H9 (cell line): Measurements from ENCODE around the gene DAB1. TPM values are rescaled to one million over a fixed set of nuclear protein-coding genes. Genes with fewer than 3 reads are reported as not detected.

Experiments
- DNase-seq: peaks from one replicate; pipeline ENCODE4 v3.0.0-alpha.2; 2017
- H2AFZ ChIP-seq: one replicate; pipeline ENCODE4 v1.6.1; 2013; ENCODE audit warnings: mild to moderate bottlenecking, low read length, control low read depth, moderate library complexity
- H2AK5ac ChIP-seq: 2 replicates; pipeline ENCODE4 v1.6.1; 2013; ENCODE audit warnings: low read length, control low read depth, mixed read lengths; ENCODE audit not compliant: insufficient read length
- H2BK120ac ChIP-seq: one replicate; pipeline ENCODE4 v1.6.1; 2013; ENCODE audit warnings: low read depth, mild to moderate bottlenecking, low read length, control low read depth, inconsistent platforms; ENCODE audit not compliant: poor library complexity, severe bottlenecking
- H2BK12ac ChIP-seq: 2 replicates; pipeline ENCODE4 v1.6.1; 2013; ENCODE audit warnings: low read length, control low read depth, mixed read lengths, low read depth; ENCODE audit not compliant: insufficient read length
- H2BK15ac ChIP-seq: 2 replicates; pipeline ENCODE4 v1.6.1; 2013; ENCODE audit warnings: low read depth, low read length, control low read depth
- H2BK20ac ChIP-seq: one replicate; pipeline ENCODE4 v1.6.1; 2013; ENCODE audit warnings: low read depth, mild to moderate bottlenecking, low read length, control low read depth, inconsistent platforms; ENCODE audit not compliant: poor library complexity, severe bottlenecking
- H2BK5ac ChIP-seq: 2 replicates; pipeline ENCODE4 v1.6.1; 2013; ENCODE audit warnings: low read length, control low read depth, mixed read lengths; ENCODE audit not compliant: insufficient read length
- H3K14ac ChIP-seq: 2 replicates; pipeline ENCODE4 v1.6.1; 2013; ENCODE audit warnings: low read length, control low read depth; ENCODE audit not compliant: insufficient read depth
- H3K18ac ChIP-seq: 2 replicates; pipeline ENCODE4 v1.6.1; 2013; ENCODE audit warnings: low read depth, mild to moderate bottlenecking, mixed read lengths, low read length, control low read depth; ENCODE audit not compliant: insufficient read length
- H3K23ac ChIP-seq: 2 replicates; pipeline ENCODE4 v1.6.1; 2013; ENCODE audit warnings: low read length, control low read depth, mixed read lengths, low read depth; ENCODE audit not compliant: insufficient read length
- H3K23me2 ChIP-seq: 2 replicates; pipeline ENCODE4 v1.6.1; 2013; ENCODE audit warnings: low read depth, mild to moderate bottlenecking, mixed read lengths, low read length, control low read depth; ENCODE audit not compliant: insufficient read length, poor library complexity, severe bottlenecking
- H3K27ac ChIP-seq: 2 replicates; pipeline ENCODE4 v1.5.1; 2013; ENCODE audit warnings: low read length, control low read depth, mixed read lengths, low read depth; ENCODE audit not compliant: insufficient read length
- H3K27me3 ChIP-seq: 2 replicates; pipeline ENCODE4 v1.6.1; 2013; ENCODE audit warnings: low read length, control low read depth, inconsistent platforms; ENCODE audit not compliant: insufficient read depth
- H3K4ac ChIP-seq: 2 replicates; pipeline ENCODE4 v1.6.1; 2013; ENCODE audit warnings: low read depth, mild to moderate bottlenecking, control low read depth, inconsistent platforms, low read length, moderate library complexity
- H3K4me1 ChIP-seq: 2 replicates; pipeline ENCODE4 v1.6.1; 2013; ENCODE audit warnings: low read length, control low read depth, inconsistent platforms; ENCODE audit not compliant: insufficient read depth
- H3K4me2 ChIP-seq: 2 replicates; pipeline ENCODE4 v1.6.1; 2013; ENCODE audit warnings: low read length, control low read depth, mixed read lengths; ENCODE audit not compliant: insufficient read length, insufficient read depth
- H3K56ac ChIP-seq: 2 replicates; pipeline ENCODE4 v1.6.1; 2013; ENCODE audit warnings: low read depth, mild to moderate bottlenecking, mixed read lengths, low read length, control low read depth; ENCODE audit not compliant: insufficient read length
- H3K79me1 ChIP-seq: 2 replicates; pipeline ENCODE4 v1.6.1; 2013; ENCODE audit warnings: low read depth, mild to moderate bottlenecking, moderate library complexity, low read length, control low read depth, inconsistent platforms; ENCODE audit not compliant: insufficient read depth, poor library complexity, severe bottlenecking
- H3K79me2 ChIP-seq: 2 replicates; pipeline ENCODE4 v1.6.1; 2013; ENCODE audit warnings: low read length, control low read depth, inconsistent platforms; ENCODE audit not compliant: insufficient read depth
- H3K9ac ChIP-seq: 2 replicates; pipeline ENCODE4 v1.6.1; 2013; ENCODE audit warnings: low read length, control low read depth, mixed read lengths; ENCODE audit not compliant: insufficient read length; ENCODE audit errors: extremely low read depth
- H3K9me3 ChIP-seq: one replicate; pipeline ENCODE4 v1.6.1; 2013; ENCODE audit warnings: low read depth, low read length, inconsistent platforms; ENCODE audit not compliant: control insufficient read depth
- H3T11ph ChIP-seq: one replicate; pipeline ENCODE4 v1.6.1; 2013; ENCODE audit warnings: mild to moderate bottlenecking, low read length, control low read depth, inconsistent platforms
- H4K20me1 ChIP-seq: one replicate; pipeline ENCODE4 v1.6.1; 2013; ENCODE audit not compliant: control insufficient read depth, insufficient read length, insufficient read depth
- H4K5ac ChIP-seq: 2 replicates; pipeline ENCODE4 v1.6.1; 2013; ENCODE audit warnings: low read depth, mild to moderate bottlenecking, mixed read lengths, low read length, control low read depth; ENCODE audit not compliant: insufficient read length
- H4K8ac ChIP-seq: replicated peaks from 2 replicates; pipeline ENCODE4 v1.6.1; 2013; ENCODE audit warnings: low read length, control low read depth, mixed read lengths, low read depth; ENCODE audit not compliant: insufficient read length
- H4K91ac ChIP-seq: 2 replicates; pipeline ENCODE4 v1.6.1; 2013; ENCODE audit warnings: low read depth, mild to moderate bottlenecking, moderate library complexity, mixed read lengths, low read length, control low read depth; ENCODE audit not compliant: insufficient read length
- H3K27ac Mint-ChIP-seq, 3 experiments: 2 replicates in 2 of 3; 3 replicates in 1 of 3; pipeline ENCODE4 v1.8.0; 2020 to 2021; ENCODE audit warnings: mixed read lengths in 3 of 3, mild to moderate bottlenecking in 1 of 3, moderate library complexity in 1 of 3
- H3K27me3 Mint-ChIP-seq: 2 replicates; pipeline ENCODE4 v1.8.0; 2021; ENCODE audit warnings: low read depth, mild to moderate bottlenecking, moderate library complexity, mixed read lengths
- H3K36me3 Mint-ChIP-seq, 3 experiments: 2 replicates in 2 of 3; 3 replicates in 1 of 3; pipeline ENCODE4 v1.8.0; 2020 to 2021; ENCODE audit warnings: low read depth in 3 of 3, mixed read lengths in 3 of 3; ENCODE audit not compliant: insufficient read depth in 1 of 3
- H3K4me1 Mint-ChIP-seq, 2 experiments: 2 replicates each; pipeline ENCODE4 v1.8.0; 2020; ENCODE audit warnings: mixed read lengths in 2 of 2
- H3K4me3 Mint-ChIP-seq, 2 experiments: 2 replicates in 1 of 2; 3 replicates in 1 of 2; pipeline ENCODE4 v1.8.0; 2020 to 2021; ENCODE audit warnings: mild to moderate bottlenecking in 2 of 2, mixed read lengths in 2 of 2, moderate library complexity in 1 of 2
- H3K9me3 Mint-ChIP-seq, 2 experiments: 2 replicates in 1 of 2; 3 replicates in 1 of 2; pipeline ENCODE4 v1.8.0; 2020; ENCODE audit warnings: mild to moderate bottlenecking in 2 of 2, mixed read lengths in 2 of 2, moderate library complexity in 1 of 2
- WGBS: extraction: QIAGEN DNeasy Blood & Tissue Kit; methylation state at CpG from one replicate; pipeline ENCODE4 v1.1.7; 2013; ENCODE audit warnings: missing lambda C conversion rate, low lambda C conversion rate, mixed read lengths; ENCODE audit not compliant: insufficient read length; ENCODE audit errors: extremely low coverage; 5-methylcytosine and 5-hydroxymethylcytosine counted together
- total RNA-seq: library from RNA; stranded (reverse); gene quantifications from 2 replicates; pipeline ENCODE4 v1.2.1, GENCODE V29; 2021
- TF ChIP-seq, protein P1 (sequence below): fragments of 200-600 bp; sonication (generic); conservative IDR thresholded peaks from 3 replicates; pipeline ENCODE4 v1.8.0; 2021; ENCODE audit warnings: antibody characterized with exemption, mild to moderate bottlenecking

Gene DAB1
- total RNA-seq, 1 experiment from 2014 or later = 9.3 TPM

DNA sequence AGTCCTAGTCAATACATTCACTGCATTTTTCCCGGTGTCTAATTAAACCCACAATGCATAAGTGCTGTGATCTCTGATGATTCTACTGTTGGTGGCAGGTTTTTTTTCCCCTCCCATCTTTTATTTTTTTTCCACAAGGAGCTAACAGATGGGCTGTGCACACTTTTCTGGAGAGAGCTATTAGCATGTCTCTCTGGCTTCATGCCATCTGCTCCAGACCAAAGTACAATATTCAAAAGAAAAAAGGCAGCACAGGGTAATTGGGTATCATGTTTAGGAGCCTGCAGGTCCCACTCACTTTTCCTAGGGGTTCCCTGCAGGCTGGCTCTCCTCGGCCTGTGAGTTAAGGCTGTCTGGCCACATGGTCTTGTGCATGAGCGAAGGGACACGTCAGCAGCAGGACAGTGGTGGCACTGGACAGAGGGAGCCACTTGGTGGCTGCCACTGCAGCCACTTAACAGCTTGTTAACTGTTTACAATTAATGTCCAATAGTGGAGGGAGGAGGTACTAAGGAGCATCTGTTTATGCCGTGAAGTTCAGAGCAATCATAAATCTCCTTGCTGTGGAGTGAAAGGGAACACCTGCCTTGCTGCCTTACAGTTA, 404.5 kb downstream of the DAB1 start:
- H2AFZ ChIP-seq = no peak overlapping the region
- no peaks in the 10 kb centered on the region for H3K27me3 ChIP-seq
- no peak overlapping the region for H3K4me3 Mint-ChIP-seq
- no peak overlapping the region for H3K4me2 ChIP-seq
- H3K79me2 ChIP-seq = no peaks in the 10 kb centered on the region
- H4K5ac ChIP-seq = no peak overlapping the region
- H3K56ac ChIP-seq = no peak overlapping the region
- H3K79me1 ChIP-seq = no peaks in the 10 kb centered on the region
- H3K4me1 ChIP-seq = peaks cover 4% of the 10 kb centered on the region; the same call in 1 of the 2 replicates
- no peaks in the 10 kb centered on the region for H4K20me1 ChIP-seq
- no peak for DNase-seq
- H2BK5ac ChIP-seq = no peak overlapping the region
- no peak overlapping the region for H3T11ph ChIP-seq
- no peak overlapping the region for H3K9ac ChIP-seq
- no peak overlapping the region for H2BK20ac ChIP-seq
- H3K4me1 Mint-ChIP-seq = peaks cover 10 to 15% of the 10 kb centered on the region in 2 experiments
- H3K14ac ChIP-seq = no peak overlapping the region
- H3K9me3 Mint-ChIP-seq = no peaks in the 10 kb centered on the region
- no peak overlapping the region for H3K23ac ChIP-seq
- no peaks in the 10 kb centered on the region; a peak in 1 of 7 replicates for H3K36me3 Mint-ChIP-seq
- H2BK120ac ChIP-seq = no peak overlapping the region
- no peaks in the 10 kb centered on the region for H3K23me2 ChIP-seq
- no peak overlapping the region for H3K18ac ChIP-seq
- H2BK15ac ChIP-seq = no peak overlapping the region
- no CpG with 5 or more reads among the region's 5 CpGs for WGBS
- no peak overlapping the region for H4K8ac ChIP-seq
- no peak overlapping the region for H3K27ac Mint-ChIP-seq
- no peak overlapping the region for H2BK12ac ChIP-seq
- TF ChIP-seq, protein P1, sequence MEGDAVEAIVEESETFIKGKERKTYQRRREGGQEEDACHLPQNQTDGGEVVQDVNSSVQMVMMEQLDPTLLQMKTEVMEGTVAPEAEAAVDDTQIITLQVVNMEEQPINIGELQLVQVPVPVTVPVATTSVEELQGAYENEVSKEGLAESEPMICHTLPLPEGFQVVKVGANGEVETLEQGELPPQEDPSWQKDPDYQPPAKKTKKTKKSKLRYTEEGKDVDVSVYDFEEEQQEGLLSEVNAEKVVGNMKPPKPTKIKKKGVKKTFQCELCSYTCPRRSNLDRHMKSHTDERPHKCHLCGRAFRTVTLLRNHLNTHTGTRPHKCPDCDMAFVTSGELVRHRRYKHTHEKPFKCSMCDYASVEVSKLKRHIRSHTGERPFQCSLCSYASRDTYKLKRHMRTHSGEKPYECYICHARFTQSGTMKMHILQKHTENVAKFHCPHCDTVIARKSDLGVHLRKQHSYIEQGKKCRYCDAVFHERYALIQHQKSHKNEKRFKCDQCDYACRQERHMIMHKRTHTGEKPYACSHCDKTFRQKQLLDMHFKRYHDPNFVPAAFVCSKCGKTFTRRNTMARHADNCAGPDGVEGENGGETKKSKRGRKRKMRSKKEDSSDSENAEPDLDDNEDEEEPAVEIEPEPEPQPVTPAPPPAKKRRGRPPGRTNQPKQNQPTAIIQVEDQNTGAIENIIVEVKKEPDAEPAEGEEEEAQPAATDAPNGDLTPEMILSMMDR = no peak
- no peak overlapping the region for H4K91ac ChIP-seq
- no peak overlapping the region for H3K4ac ChIP-seq
- no peaks in the 10 kb centered on the region for H3K9me3 ChIP-seq
- H2AK5ac ChIP-seq = no peak overlapping the region
- H3K27ac ChIP-seq = no peak overlapping the region
- H3K27me3 Mint-ChIP-seq = no peaks in the 10 kb centered on the region; the same call in 1 of the 2 replicates
